ENCODE measurements around the gene HNRNPC. TPM values are rescaled to one million over a fixed set of nuclear protein-coding genes. Genes with fewer than 3 reads are reported as not detected.

The HNRNPC gene
- total RNA-seq, 2 experiments from 2014 or later = 897 to 1,000 TPM

- intact Hi-C loops (cut with micrococcal nuclease; ENCODE audit: unreplicated experiment) = no loop called here
- DNase-seq (ENCODE audit: low spot score) = no peak
- no peaks in the 10 kb centered on the region for H3K9me2 ChIP-seq (ENCODE audit: insufficient read depth, low read length)
- CTCF ChIA-PET (ENCODE audit: unreplicated experiment) = no interaction called here
- no TSS peak for BruUV-seq (replicated peaks)
- TF ChIP-seq EZH2phosphoT487 (IDR thresholded peaks at IDR 0.05; ENCODE audit: borderline replicate concordance, low read depth, low read length) = no peak
- TF ChIP-seq, protein P1, sequence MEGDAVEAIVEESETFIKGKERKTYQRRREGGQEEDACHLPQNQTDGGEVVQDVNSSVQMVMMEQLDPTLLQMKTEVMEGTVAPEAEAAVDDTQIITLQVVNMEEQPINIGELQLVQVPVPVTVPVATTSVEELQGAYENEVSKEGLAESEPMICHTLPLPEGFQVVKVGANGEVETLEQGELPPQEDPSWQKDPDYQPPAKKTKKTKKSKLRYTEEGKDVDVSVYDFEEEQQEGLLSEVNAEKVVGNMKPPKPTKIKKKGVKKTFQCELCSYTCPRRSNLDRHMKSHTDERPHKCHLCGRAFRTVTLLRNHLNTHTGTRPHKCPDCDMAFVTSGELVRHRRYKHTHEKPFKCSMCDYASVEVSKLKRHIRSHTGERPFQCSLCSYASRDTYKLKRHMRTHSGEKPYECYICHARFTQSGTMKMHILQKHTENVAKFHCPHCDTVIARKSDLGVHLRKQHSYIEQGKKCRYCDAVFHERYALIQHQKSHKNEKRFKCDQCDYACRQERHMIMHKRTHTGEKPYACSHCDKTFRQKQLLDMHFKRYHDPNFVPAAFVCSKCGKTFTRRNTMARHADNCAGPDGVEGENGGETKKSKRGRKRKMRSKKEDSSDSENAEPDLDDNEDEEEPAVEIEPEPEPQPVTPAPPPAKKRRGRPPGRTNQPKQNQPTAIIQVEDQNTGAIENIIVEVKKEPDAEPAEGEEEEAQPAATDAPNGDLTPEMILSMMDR (conservative IDR thresholded peaks at IDR 0.05; ENCODE audit: low read length) = no peak
- H2AFZ ChIP-seq (ENCODE audit: low read length) = no peak overlapping the region
- no peaks in the 10 kb centered on the region for H3K9me3 ChIP-seq (ENCODE audit: low read length)
- peaks cover 80% of the 10 kb centered on the region for H4K20me1 ChIP-seq (ENCODE audit: insufficient read depth, low read length)
- peaks cover 100% of the 10 kb centered on the region for H3K79me2 ChIP-seq (ENCODE audit: insufficient read depth, low read depth, low read length)
- peaks cover 64% of the 10 kb centered on the region for H3K4me1 ChIP-seq (ENCODE audit: insufficient read depth, low read length, poor library complexity, severe bottlenecking)
- no peak overlapping the region for H3K27ac ChIP-seq (ENCODE audit: low read depth, low read length, poor library complexity, severe bottlenecking)
- H3K4me2 ChIP-seq (ENCODE audit: low read length) = peak overlapping the region; percentile 38; the same call in 1 of the 2 replicates
- peaks cover 99% of the 10 kb centered on the region for H3K36me3 ChIP-seq (ENCODE audit: insufficient read depth, low read length)
- H3K4me3 ChIP-seq (ENCODE audit: low read depth, low read length, poor library complexity, severe bottlenecking) = no peak overlapping the region
- POLR2A ChIA-PET = interaction anchor here (0.6 to 1.2 kb wide), 2 partner anchors 8 to 14 kb away, joined by 3 to 7 read pairs; no protein-coding TSS in a partner anchor
Measured at GRCh38 chr14:21261824-21262223, 7.4 kb downstream of the HNRNPC start.

DNA sequence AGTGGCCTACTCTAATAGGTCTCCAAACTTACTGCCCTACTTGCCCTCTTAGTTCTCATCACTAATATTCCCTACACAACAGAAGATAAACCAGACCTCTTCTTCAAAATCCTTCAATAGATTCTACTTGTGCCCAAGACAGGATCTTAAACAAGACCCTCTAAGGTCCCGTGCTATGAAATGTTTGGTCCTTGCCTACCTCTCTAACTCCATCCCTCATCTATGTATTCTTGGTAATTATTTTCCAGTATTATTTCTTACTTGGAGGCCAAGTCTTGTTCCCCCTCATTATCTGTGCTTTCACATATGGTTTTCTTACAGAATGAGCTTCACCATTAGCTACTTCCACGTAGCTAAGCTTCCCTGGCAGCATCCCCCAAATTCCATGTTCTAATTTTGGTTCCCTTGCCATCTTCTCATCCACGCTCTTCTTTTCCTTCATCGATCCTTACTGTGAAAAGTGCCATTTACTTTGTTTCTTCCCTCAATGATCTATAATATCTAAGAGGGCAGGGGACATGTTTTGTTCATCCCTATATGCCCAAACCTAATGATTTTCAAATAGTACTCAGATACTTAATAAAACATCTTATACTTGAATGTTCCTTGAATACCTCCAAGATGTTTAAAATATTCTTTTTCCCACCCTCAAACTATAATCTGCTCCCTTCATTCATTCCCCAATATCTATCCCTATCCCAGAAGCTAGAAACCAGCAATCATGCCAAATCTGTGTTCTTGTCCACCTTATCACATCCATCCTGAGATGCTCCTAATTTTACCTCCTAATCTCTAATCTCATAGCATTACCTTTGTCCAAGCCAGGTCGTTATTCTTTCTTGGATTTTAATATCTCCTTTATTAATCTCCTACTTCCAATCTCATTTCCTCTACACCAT lies 10.1 kb downstream of the HNRNPC start:
- Histone ChIP-seq H3K9me2 (ENCODE audit: insufficient read depth, low read length) (no peaks in the 10 kb centered on the region), H3K4me1 (ENCODE audit: insufficient read depth, low read length, poor library complexity, severe bottlenecking) (peaks cover 42% of the 10 kb centered on the region), H3K4me2 (ENCODE audit: low read length) (no peak overlapping the region), H3K4me3 (ENCODE audit: low read depth, low read length, poor library complexity, severe bottlenecking) (no peak overlapping the region), H3K27ac (ENCODE audit: low read depth, low read length, poor library complexity, severe bottlenecking) (no peak overlapping the region), H3K9me3 (ENCODE audit: low read length) (no peaks in the 10 kb centered on the region), H2AFZ (ENCODE audit: low read length) (no peak overlapping the region), H4K20me1 (ENCODE audit: insufficient read depth, low read length) (peaks cover 74% of the 10 kb centered on the region), H3K79me2 (ENCODE audit: insufficient read depth, low read depth, low read length) (peaks cover 100% of the 10 kb centered on the region), H3K36me3 (ENCODE audit: insufficient read depth, low read length) (peaks cover 99% of the 10 kb centered on the region)
- intact Hi-C loops (cut with micrococcal nuclease; ENCODE audit: unreplicated experiment) = no loop called here
- ChIA-PET POLR2A (interaction anchor here (0.8 kb wide), 1 partner anchor 12 kb away, joined by 3 read pairs; no protein-coding TSS in a partner anchor), CTCF (ENCODE audit: unreplicated experiment) (no interaction called here)
- no peak for TF ChIP-seq EZH2phosphoT487 (IDR thresholded peaks at IDR 0.05; ENCODE audit: borderline replicate concordance, low read depth, low read length)
- TF ChIP-seq, protein P1 (conservative IDR thresholded peaks at IDR 0.05; ENCODE audit: low read length) = no peak
- no TSS peak for BruUV-seq (replicated peaks)
- no peak for DNase-seq (ENCODE audit: low spot score)

Measured in OCI-LY7 (cell line).